ENCODE data around the gene C14orf132. TPM values are rescaled to one million over a fixed set of nuclear protein-coding genes. Genes with fewer than 3 reads are reported as not detected.
A peak's percentile ranks its signal among the peaks of the same experiment; 100 is the strongest.

The C14orf132 gene
- total and polyA plus RNA-seq, 2 donors = 1.7 to 4.3 TPM

DNA sequence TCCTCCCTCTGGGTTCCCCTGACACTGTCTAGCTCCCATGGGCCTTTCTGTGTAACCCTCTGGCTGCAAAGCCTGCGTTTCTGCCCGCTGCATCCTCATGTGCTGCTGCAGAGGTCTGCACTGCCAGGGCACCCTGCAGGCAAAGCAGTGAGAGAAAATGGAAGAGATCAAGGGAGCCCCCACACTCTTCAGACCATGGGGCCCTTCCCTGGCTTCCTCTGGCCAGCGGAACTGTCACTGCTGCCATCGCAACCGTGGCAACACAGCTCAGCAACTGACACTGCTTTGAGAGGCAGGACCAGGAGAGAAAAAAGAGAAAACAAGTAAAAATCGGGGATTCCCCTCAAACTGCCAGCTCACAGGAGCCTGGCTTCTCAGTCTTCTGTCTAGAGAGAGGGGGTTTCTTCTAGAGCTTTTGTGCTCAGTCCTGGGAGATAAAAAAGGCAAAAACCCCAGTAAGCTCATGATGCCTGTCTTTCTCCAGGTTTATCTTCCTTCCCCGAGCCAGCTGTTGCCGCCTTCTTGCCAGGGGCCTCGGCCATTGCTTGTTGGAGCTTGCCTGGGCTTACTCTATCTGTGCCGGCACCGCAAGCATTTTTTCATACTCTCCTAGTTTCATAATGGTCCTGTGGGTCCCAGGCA is 38.9 kb downstream of the C14orf132 start:
- H3K4me1 ChIP-seq (ENCODE audit: control insufficient read depth in 2 of 2, insufficient read depth in 2 of 2, low read length in 2 of 2) = no peaks in the 10 kb centered on the region
- H3K27me3 ChIP-seq (ENCODE audit: control insufficient read depth in 2 of 2, insufficient read depth in 1 of 2, low read length in 1 of 2) = no peaks in the 10 kb centered on the region
- peak in 1 of 9 donors; percentile 12 for DNase-seq (ENCODE audit: low read depth in 6 of 9, low spot score in 9 of 9)
- H3K9me3 ChIP-seq (ENCODE audit: control insufficient read depth in 2 of 2, insufficient read depth in 1 of 2, low read length in 1 of 2) = no peaks in the 10 kb centered on the region
- 73% methylated on average over 11 of the region's 11 CpGs for WGBS
- H3K4me3 ChIP-seq (ENCODE audit: low read length in 2 of 2) = no peak overlapping the region
- H3K27ac ChIP-seq (ENCODE audit: low read depth in 1 of 2, low read length in 1 of 2) = peak overlapping the region in 1 of 2 donors; percentile 47
- no peaks in the 10 kb centered on the region for H3K36me3 ChIP-seq (ENCODE audit: control insufficient read depth in 2 of 2, insufficient read depth in 2 of 2, low read length in 1 of 2)

DNA sequence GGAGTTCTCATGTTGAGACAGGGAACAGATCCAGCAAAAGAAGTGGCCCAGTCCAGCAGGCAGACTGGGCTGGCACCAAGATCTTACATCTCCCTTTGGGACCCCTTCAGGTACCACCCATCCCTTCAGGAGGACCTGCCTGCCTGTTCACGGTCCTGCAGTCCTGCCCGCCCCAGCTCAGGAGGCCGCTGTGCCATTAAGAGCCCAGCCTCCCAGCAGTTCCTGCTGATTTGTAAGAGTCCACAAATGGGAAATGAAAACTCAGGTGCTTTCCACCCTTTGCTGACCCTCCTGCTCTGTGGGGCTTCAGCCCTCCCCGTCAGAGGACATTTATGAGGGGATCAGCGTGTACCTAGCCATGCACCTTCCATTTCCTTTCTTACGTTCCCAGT is 39.5 kb downstream of the C14orf132 start:
- peak overlapping the region in 1 of 2 donors; percentile 47 for H3K27ac ChIP-seq (ENCODE audit: low read depth in 1 of 2, low read length in 1 of 2)
- H3K9me3 ChIP-seq (ENCODE audit: control insufficient read depth in 2 of 2, insufficient read depth in 1 of 2, low read length in 1 of 2) = no peaks in the 10 kb centered on the region
- H3K27me3 ChIP-seq (ENCODE audit: control insufficient read depth in 2 of 2, insufficient read depth in 1 of 2, low read length in 1 of 2) = no peaks in the 10 kb centered on the region
- no peak for DNase-seq (ENCODE audit: low read depth in 6 of 9, low spot score in 9 of 9)
- H3K36me3 ChIP-seq (ENCODE audit: control insufficient read depth in 2 of 2, insufficient read depth in 2 of 2, low read length in 1 of 2) = no peaks in the 10 kb centered on the region
- H3K4me1 ChIP-seq (ENCODE audit: control insufficient read depth in 2 of 2, insufficient read depth in 2 of 2, low read length in 2 of 2) = no peaks in the 10 kb centered on the region
- H3K4me3 ChIP-seq (ENCODE audit: low read length in 2 of 2) = no peak overlapping the region
- 93% methylated on average over 6 of the region's 6 CpGs for WGBS

DNA sequence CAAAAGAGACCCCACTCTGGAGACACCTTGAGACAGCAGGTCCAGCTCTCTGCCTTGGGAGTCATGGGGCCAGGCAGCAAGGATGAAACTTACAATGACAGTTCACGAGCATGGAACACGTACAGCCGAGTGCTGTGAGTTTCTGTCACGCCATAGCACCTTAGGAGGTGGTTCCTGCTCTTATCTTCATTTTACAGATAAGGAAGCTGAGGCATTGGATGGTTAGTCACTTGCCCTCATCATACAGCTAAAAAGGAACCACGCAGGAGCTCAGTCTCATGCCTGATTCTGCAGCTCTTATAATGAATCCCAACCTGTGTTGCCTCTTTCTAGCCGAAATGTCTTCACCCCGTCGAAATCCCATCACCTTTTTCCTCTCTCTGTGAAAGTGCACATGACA is 39.9 kb downstream of the C14orf132 start:
- Histone ChIP-seq H3K9me3 (ENCODE audit: control insufficient read depth in 2 of 2, insufficient read depth in 1 of 2, low read length in 1 of 2) (no peaks in the 10 kb centered on the region), H3K27ac (ENCODE audit: low read depth in 1 of 2, low read length in 1 of 2) (no peak overlapping the region), H3K4me3 (ENCODE audit: low read length in 2 of 2) (no peak overlapping the region), H3K4me1 (ENCODE audit: control insufficient read depth in 2 of 2, insufficient read depth in 2 of 2, low read length in 2 of 2) (no peaks in the 10 kb centered on the region), H3K27me3 (ENCODE audit: control insufficient read depth in 2 of 2, insufficient read depth in 1 of 2, low read length in 1 of 2) (no peaks in the 10 kb centered on the region), H3K36me3 (ENCODE audit: control insufficient read depth in 2 of 2, insufficient read depth in 2 of 2, low read length in 1 of 2) (no peaks in the 10 kb centered on the region)
- WGBS = 68% methylated on average over 8 of the region's 8 CpGs
- no peak for DNase-seq (ENCODE audit: low read depth in 6 of 9, low spot score in 9 of 9)

DNA sequence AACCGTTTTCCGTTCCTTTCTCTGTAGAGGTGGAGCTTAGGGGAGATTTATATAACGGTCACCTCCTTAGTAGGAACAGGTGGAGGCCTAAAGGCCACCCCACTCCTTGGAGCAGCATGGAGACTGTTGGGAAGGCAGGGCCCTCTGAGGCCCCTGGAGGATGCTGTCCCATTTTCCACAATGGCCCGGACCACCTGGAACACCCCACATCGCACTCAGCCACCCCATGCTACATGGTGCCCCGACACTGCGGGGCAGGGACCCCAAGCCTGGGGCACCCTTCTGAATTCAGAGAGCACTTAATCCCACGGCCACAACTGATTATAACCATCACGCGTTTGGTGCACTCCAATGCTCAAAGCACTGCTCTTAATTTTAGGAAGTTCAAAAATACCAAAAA is 41.4 kb downstream of the C14orf132 start:
- Histone ChIP-seq H3K4me1 (ENCODE audit: control insufficient read depth in 2 of 2, insufficient read depth in 2 of 2, low read length in 2 of 2) (no peaks in the 10 kb centered on the region), H3K36me3 (ENCODE audit: control insufficient read depth in 2 of 2, insufficient read depth in 2 of 2, low read length in 1 of 2) (no peaks in the 10 kb centered on the region), H3K27ac (ENCODE audit: low read depth in 1 of 2, low read length in 1 of 2) (no peak overlapping the region), H3K4me3 (ENCODE audit: low read length in 2 of 2) (no peak overlapping the region), H3K27me3 (ENCODE audit: control insufficient read depth in 2 of 2, insufficient read depth in 1 of 2, low read length in 1 of 2) (peaks cover 0 to 3% of the 10 kb centered on the region in 2 donors), H3K9me3 (ENCODE audit: control insufficient read depth in 2 of 2, insufficient read depth in 1 of 2, low read length in 1 of 2) (no peaks in the 10 kb centered on the region)
- 92% methylated on average over 10 of the region's 10 CpGs for WGBS
- DNase-seq (ENCODE audit: low read depth in 6 of 9, low spot score in 9 of 9) = no peak

DNA sequence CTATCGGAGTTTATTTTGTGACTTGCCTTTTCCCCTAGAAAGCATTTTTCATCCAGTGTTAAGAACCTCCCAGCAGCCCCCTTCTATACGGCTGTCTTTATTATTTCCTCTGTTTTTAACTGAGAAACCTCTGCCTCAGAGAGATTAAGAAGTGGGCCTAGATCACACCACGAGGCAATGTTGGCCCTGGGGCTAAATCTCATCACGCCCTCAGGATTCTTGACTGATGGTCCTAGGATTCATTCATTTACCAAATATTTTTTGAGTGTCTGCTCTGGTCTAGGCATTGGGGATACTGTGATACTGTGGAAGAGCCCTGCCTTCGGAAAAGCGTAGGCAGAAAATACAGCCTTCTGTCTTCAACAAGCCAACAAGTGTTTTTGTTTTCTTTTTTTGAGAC is 42.1 kb downstream of the C14orf132 start:
- DNase-seq (ENCODE audit: low read depth in 6 of 9, low spot score in 9 of 9) = no peak
- H3K4me1 ChIP-seq (ENCODE audit: control insufficient read depth in 2 of 2, insufficient read depth in 2 of 2, low read length in 2 of 2) = no peaks in the 10 kb centered on the region
- H3K27me3 ChIP-seq (ENCODE audit: control insufficient read depth in 2 of 2, insufficient read depth in 1 of 2, low read length in 1 of 2) = peaks cover 0 to 3% of the 10 kb centered on the region in 2 donors
- H3K9me3 ChIP-seq (ENCODE audit: control insufficient read depth in 2 of 2, insufficient read depth in 1 of 2, low read length in 1 of 2) = no peaks in the 10 kb centered on the region
- H3K27ac ChIP-seq (ENCODE audit: low read depth in 1 of 2, low read length in 1 of 2) = no peak overlapping the region
- H3K36me3 ChIP-seq (ENCODE audit: control insufficient read depth in 2 of 2, insufficient read depth in 2 of 2, low read length in 1 of 2) = no peaks in the 10 kb centered on the region
- WGBS = 89% methylated on average over 6 of the region's 6 CpGs
- no peak overlapping the region for H3K4me3 ChIP-seq (ENCODE audit: low read length in 2 of 2)

DNA sequence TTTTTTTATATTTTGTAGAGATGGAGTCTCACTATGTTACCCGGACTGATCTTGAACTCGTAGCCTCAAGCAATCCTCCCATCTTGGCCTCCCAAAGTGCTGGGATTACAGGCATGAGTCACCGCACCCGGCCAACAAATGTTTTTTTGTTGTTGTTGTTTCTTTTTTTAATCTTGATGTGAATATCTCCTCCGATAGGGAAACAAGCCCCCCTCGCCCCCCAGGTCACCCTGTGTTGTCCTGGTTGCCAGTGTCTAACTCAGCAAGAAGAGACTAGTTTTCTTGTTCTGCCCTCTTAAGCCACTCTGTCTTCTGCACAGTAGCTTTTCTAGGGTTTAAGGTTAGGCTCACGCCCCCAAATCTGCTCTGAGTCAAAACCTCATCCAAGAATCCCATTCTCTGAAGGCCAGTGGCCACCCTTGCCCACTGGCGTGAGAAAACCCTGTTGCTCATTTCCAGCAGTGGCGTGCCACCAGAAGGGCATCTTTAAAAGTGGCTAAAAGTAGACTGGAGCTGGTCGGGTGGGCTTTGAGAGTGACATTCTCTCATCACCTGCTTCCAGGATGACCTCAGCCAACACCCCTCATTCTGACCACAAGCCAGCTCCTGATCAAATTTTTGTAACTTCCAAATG is 42.7 kb downstream of the C14orf132 start:
- Histone ChIP-seq H3K27me3 (ENCODE audit: control insufficient read depth in 2 of 2, insufficient read depth in 1 of 2, low read length in 1 of 2) (peaks cover 0 to 3% of the 10 kb centered on the region in 2 donors), H3K4me1 (ENCODE audit: control insufficient read depth in 2 of 2, insufficient read depth in 2 of 2, low read length in 2 of 2) (no peaks in the 10 kb centered on the region), H3K36me3 (ENCODE audit: control insufficient read depth in 2 of 2, insufficient read depth in 2 of 2, low read length in 1 of 2) (no peaks in the 10 kb centered on the region), H3K9me3 (ENCODE audit: control insufficient read depth in 2 of 2, insufficient read depth in 1 of 2, low read length in 1 of 2) (no peaks in the 10 kb centered on the region), H3K4me3 (ENCODE audit: low read length in 2 of 2) (no peak overlapping the region), H3K27ac (ENCODE audit: low read depth in 1 of 2, low read length in 1 of 2) (no peak overlapping the region)
- 95% methylated on average over 10 of the region's 10 CpGs for WGBS
- no peak for DNase-seq (ENCODE audit: low read depth in 6 of 9, low spot score in 9 of 9)

DNA sequence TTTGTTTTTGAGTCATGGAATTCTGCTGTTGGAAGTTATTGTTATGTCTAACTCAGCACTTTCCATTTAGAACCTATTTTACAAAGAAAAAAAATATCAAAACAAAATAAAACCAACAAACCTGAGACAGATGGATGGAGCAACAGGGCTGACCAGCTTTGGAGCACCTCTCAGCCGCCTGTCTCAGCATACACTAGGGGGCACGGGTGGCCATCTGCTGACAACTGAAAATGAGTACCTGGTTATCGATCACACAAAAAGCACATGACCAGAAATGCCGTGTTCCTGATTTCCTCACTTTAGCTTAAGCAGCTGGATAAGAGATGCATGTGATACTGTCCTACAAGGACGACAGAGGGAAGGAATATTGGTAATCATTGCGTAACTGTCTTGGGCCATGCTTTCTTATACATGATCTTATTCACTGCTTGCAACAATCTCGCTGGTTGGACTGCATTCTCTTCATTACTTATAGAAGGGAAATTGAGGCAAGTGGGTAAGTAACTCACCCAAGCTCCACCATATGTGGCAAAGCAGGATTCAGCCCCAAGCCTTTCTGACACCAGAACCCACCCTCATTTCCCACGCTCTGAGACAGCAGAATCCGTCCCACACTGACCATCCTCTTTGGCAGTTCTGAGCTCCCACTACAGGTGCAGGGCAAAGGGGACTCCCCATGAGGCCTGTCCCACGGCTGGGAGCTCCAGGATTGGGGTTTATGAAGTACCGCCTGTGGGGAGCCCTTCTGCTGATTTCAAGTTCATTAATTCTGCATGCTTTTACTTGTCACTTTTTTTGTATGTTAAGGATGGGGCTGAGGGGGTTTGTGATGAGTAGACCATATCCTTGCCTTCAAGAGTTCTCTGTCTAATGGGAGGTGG is 43.5 kb downstream of the C14orf132 start:
- no peak for DNase-seq (ENCODE audit: low read depth in 6 of 9, low spot score in 9 of 9)
- Histone ChIP-seq H3K27ac (ENCODE audit: low read depth in 1 of 2, low read length in 1 of 2) (no peak overlapping the region), H3K4me3 (ENCODE audit: low read length in 2 of 2) (no peak overlapping the region), H3K36me3 (ENCODE audit: control insufficient read depth in 2 of 2, insufficient read depth in 2 of 2, low read length in 1 of 2) (no peaks in the 10 kb centered on the region), H3K4me1 (ENCODE audit: control insufficient read depth in 2 of 2, insufficient read depth in 2 of 2, low read length in 2 of 2) (no peaks in the 10 kb centered on the region), H3K27me3 (ENCODE audit: control insufficient read depth in 2 of 2, insufficient read depth in 1 of 2, low read length in 1 of 2) (peaks cover 0 to 3% of the 10 kb centered on the region in 2 donors), H3K9me3 (ENCODE audit: control insufficient read depth in 2 of 2, insufficient read depth in 1 of 2, low read length in 1 of 2) (no peaks in the 10 kb centered on the region)
- WGBS = 91% methylated on average over 11 of the region's 11 CpGs

DNA sequence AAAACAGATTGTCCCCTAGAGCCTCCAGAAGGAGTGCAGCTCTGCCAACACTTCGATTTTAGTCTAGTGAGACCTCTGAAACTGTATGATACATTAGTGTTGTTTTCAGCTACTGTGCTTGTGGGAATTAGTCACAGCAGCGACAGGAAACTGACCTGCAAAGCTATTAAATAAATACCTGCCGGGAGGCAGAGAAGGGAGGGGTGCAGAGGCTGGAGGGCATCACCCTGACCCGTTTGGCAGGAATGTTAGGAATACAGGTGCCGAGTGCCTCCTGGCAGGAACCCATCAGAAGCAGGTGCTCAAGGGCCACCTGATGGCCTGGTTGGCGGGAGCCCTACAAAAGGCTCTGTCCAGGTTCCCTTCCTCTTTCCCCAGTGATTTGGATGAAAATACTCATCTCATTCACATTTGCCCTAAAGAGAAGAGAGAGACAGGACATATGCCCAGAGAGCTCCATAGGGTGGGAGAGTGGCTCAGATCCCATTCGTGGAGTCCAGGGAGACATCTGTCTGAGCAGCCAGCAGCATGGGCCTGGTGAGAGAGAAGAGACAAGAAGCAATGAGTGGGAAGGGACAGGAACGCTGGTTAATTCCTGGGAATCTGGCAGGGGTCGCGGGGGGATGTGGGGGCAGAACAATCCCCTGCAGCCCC is 44.6 kb downstream of the C14orf132 start:
- DNase-seq (ENCODE audit: low read depth in 6 of 9, low spot score in 9 of 9) = no peak
- 90% methylated on average over 10 of the region's 10 CpGs for WGBS
- Histone ChIP-seq H3K27ac (ENCODE audit: low read depth in 1 of 2, low read length in 1 of 2) (no peak overlapping the region), H3K4me1 (ENCODE audit: control insufficient read depth in 2 of 2, insufficient read depth in 2 of 2, low read length in 2 of 2) (no peaks in the 10 kb centered on the region), H3K9me3 (ENCODE audit: control insufficient read depth in 2 of 2, insufficient read depth in 1 of 2, low read length in 1 of 2) (no peaks in the 10 kb centered on the region), H3K27me3 (ENCODE audit: control insufficient read depth in 2 of 2, insufficient read depth in 1 of 2, low read length in 1 of 2) (peaks cover 0 to 3% of the 10 kb centered on the region in 2 donors), H3K4me3 (ENCODE audit: low read length in 2 of 2) (no peak overlapping the region), H3K36me3 (ENCODE audit: control insufficient read depth in 2 of 2, insufficient read depth in 2 of 2, low read length in 1 of 2) (no peaks in the 10 kb centered on the region)

Data from thymus (tissue), 11 donors.